CD4-positive, alpha-beta T cell treated with Interleukin-6 for 4 hours (primary cell): ENCODE measurements around the gene MYPOP.
"Not testable (repeated sequence)": the region's sequence is repeated elsewhere in the genome, so short reads cannot be mapped to it uniquely, and the experiment has no call there.

ENCODE experiments used
- DNase-seq: peaks from one replicate; pipeline ENCODE4 v3.0.0-alpha.2; 2020; ENCODE audit warnings: mixed read lengths

MYPOP gene

DNA sequence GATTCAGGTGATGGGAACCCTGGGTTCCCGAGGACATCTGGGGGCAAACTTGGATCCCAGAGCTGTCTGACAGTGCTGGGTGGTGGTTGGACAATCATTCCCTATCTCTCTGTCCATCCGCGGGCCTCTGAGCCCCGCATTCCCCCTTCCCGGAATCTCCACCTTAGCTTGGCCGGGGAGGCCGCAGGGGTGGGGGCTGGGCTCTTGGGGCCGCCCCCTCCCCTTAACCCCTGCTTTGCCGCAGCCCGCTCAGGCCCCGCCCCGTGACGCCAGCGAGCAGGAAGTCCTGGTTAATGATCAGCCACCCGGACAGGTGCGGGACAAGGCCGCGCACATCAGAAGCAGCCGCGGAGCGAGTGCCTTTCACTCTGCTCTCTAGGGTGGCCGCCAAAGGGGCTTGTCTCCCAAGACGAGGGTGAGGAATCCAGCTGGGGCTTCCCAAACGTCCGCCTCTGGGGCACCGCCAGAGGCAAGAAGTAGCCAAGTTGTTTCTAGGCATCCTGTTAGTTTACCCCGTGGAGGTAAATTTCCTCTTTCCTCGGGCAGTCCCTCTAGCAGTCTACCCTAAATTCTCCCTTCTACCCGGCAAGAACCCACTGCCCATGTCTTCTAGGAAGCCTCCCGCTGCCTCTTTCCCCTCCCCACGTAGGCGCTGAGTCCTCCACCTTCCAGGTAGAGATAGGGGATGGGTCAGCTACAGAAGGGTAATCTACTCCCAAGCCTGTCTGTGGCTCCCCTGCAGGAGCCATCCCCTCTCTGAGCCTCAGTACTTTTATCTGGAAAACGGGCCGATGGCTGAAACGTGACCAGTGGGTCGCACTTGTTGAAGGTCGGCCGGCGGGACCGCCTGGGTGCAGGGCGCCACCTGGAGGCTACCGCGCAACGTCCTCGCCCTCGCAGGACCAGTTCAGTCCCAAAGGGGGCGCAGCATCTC lies 19.5 kb downstream of the MYPOP start:
- DNase-seq: peak; percentile 82

DNA sequence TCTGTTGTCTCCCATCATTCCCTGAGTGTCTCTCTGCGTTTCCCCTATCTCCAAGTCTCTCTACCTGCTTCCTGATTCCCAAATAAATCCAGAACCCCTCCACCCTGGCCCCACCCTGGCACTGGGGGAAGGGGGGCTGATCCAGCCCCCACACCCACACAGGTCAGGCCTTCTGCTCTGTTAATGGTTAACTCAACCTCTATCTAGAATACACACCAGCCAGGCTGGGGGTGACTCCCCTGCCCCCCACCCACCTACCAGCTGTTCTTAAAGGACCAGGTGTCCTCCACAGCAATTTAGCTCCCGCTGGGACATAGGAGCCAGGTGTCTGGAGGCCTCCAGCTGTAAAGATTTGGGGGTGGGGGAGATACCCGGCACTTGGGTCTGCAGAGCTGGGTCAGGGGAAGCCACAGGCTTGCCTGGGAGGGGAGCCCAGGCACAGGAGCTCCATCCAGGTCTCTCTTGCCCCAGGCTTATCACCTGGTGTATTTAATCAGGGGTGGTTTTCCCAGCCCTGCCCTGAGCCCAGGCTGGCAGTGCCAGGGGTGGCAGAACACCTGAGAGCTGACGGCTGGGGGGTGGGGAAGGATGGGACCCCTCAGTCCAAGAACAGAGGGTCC lies 20.4 kb downstream of the MYPOP start:
- no peak for DNase-seq

DNA sequence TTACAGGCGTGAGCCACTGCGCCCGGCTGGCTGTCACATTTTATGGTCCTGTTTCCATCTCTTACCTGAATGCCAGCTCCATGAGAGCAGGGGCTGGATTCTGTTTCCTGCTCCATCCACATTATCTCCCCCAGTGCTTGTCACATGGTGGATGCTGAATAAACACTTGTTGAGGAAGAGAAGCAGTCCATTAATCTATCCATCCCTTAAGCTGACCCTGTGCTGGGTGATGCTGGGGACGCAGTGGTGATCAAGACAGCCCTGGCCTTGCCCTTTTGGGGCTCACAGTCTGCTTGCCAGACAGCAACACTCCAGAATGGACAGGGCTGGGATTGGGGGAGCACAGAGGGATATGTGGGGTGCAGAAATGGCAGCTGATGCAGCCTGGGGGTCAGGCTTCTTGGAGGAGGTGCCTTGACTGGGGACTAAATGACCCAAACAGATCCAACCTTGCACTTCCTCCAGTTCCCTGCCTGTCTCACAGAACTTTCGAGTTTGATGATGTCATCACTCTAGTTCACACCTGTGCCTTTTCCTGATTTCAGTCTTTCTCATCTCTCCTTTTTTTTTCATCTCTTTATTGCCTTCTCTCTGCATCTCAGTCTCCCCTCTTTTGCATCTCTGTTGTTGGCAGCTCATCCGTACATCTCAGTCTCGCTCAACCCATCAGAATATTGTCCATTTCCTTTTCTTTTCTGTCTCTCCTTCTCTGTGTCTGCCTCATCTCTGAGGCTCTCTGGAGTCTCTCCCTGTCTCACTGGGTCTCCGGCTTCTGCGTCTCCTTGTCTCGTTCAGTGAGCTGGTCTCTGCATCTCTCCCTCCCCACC lies 21.1 kb downstream of the MYPOP start:
- DNase-seq: no peak

DNA sequence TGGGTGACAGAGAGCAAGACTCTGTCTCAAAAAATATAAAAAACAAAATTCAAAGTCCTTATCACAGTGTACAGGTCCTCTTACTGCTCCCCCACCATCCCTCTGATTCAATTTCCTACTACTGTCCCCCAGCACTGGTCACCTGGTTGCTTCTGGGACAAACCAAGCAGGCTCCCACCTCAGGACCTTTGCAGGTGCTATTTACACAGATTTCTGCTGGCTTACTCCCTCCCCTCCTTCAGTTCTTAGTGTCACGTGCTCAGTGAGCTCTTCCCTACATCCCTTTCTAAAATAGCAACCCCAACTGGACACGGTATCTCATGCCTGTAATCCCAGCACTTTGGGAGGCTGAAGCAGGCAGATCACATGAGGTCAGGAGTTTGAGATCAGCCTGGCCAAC lies 22.4 kb downstream of the MYPOP start:
- DNase-seq: no peak

DNA sequence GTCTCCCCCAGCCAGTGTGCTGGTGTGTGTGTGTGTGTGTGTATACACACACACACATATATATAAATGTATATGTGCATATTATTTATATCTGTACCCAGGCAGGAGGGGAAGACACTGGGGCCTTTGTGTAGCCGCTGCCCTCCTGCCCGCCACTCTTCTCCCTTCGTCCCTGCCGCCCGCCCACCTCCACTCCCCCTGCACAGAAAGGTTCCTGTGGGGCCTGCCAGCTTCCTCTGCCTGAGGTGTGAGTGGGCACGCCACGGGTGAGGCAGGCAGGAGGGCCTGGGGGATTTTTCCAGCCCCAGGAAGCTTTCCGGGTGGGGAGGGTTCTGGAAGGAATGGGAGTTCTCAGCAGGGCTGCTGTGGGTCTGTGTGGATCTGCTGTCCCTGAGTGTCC lies 23.4 kb downstream of the MYPOP start:
- no peak for DNase-seq

DNA sequence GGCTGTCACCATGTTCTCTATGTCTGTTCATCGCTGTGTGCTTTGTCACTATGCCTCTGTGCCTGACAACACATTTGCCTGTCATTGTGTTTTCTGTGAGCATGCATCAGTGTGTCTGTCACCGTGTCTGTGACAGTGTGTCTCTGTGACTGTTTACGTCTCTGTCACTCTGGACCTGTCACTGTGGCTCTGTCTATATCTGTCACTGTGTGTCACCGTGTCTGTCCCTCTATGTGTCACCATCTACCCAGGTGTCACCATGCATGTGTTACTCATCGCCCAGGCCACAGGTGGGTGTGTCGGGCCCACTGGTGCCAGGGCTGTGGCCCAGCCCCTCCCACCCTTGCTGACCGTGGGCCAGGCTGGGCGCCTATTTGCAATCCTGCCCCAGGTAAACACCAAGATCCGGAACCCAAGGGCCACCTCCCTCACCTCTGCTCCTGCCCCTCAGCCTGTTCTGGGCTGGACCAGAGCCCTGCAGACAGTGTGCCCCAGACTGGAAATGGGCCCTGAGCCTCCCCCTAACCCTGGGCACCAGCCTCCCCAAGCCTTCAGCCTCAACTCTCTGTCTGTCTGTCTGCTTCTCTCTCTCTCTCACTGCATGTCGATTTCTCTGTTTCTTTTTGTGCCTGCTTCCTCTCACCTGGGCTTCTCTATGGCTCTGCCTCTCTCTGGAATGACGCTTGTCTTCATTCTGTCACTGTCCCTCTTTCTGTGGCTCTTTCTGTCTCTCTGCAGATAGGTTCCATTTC lies 24.2 kb downstream of the MYPOP start:
- no peak for DNase-seq

DNA sequence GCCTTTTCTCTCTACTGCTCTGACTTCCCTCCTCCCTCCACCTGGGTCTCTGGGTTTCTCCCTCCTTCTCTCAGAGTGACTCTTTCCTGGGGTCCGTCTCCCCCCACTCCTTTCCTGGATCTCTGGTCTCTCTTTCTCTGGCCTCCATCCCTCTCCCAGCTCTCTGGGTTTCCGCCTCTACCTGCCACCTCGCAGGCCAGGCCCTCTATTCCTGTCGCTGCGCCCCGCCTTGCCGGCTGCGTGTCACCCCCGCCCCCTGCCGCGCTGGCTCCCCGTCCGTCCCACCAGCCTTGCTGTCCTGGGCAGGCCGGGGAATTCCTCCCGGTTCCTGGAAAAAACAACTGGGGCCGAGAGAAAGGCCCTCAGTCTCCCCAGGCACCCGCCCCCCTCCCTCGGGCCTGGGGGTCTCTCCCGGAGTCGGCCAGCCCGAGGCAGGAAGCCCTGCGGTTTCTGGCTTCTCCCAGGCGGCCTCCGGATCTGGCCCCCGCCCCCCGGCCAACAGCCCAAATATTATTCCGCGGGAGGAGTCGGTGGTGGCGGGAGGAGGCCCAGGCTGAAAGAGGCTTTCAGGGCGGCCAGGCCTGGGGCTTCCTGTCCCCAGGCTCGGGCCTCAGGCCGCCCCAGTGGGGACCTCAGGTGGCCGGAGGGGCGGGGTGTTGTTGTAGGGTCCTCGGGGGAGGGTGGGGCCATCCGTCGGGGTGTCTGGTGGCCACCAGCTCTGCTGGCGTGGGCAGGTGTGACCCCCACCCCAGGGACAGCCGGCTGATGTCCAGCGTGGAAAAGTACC lies 25.8 kb downstream of the MYPOP start:
- DNase-seq: peak; percentile 35

DNA sequence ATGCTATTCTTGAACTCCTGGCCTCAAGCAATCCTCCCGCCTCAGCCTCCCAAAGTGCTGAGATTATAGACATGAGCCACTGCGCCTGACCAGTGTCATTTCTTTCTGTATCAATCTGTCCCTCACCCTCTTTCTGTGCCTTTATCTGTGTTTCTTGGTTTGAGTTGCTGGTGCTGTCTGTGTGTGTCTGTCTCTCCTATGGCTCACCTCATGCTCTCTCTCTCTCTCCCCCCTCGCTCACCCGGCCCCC lies 26.3 kb downstream of the MYPOP start:
- peak; percentile 24 for DNase-seq

DNA sequence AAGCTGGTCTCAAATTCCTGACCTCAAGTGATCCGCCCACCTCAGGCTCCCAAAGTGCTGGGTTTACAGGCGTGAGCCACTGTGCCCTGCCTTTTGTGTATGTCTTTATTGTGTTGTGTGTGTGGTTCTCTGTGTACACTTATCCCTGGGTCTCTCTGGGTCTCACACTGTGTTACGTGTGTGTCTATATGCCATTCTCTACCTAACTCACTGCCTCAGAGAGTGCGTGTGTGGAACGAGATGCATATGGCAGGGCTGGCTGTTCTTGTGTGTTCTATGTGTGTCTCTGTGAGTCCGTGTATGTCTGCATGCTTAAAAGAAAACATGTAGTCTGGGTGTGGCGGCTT lies 27.8 kb downstream of the MYPOP start:
- no peak for DNase-seq

DNA sequence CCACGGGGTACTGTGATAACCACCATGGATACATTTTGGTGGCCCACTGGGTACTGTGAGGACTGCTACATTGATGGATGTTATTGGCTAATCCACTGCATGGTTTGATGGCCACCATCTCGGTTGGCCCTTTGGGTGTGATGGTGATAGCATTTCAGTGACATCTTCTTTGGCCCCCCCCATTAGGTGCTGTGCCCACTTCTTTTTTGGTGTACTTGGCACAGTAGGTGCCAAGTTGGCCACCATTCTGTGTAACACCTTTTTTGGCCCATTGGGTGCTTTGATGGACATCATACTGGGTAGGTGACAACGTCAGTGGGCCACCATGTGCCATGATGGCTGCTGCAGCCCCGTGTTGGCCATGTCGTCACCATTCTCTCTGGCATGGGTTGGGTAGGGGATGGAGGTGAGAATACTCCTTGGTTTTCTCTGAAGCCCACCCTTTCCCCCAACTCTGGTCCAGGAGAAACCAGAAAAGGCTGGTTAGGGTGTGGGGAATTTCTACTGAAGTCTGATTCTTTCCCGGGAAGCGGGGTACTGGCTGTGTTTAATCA lies 29.1 kb downstream of the MYPOP start:
- no peak for DNase-seq

DNA sequence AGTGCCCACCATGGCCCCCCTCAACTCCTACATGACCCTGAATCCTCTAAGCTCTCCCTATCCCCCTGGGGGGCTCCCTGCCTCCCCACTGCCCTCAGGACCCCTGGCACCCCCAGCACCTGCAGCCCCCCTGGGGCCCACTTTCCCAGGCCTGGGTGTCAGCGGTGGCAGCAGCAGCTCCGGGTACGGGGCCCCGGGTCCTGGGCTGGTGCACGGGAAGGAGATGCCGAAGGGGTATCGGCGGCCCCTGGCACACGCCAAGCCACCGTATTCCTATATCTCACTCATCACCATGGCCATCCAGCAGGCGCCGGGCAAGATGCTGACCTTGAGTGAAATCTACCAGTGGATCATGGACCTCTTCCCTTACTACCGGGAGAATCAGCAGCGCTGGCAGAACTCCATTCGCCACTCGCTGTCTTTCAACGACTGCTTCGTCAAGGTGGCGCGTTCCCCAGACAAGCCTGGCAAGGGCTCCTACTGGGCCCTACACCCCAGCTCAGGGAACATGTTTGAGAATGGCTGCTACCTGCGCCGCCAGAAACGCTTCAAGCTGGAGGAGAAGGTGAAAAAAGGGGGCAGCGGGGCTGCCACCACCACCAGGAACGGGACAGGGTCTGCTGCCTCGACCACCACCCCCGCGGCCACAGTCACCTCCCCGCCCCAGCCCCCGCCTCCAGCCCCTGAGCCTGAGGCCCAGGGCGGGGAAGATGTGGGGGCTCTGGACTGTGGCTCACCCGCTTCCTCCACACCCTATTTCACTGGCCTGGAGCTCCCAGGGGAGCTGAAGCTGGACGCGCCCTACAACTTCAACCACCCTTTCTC lies 30.1 kb downstream of the MYPOP start:
- no peak for DNase-seq

DNA sequence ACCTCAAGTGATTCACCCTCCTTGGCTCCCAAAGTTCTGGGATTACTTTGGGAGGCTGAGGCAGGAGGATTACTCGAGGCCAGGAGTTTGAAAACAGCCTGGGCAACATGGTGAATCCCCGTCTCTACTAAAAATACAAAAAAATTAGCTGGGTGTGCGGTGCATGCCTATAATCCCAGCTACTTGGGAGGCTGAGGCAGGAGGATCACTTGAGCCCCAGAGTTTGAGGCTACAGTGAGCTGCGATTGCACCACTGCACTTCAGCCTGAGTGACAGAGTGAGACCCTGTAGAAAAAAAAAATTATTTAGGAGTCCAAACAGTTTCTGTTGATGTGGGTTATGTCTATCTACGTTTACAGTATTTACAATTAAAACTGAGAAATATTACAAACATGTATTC lies 31.6 kb downstream of the MYPOP start:
- DNase-seq: no peak

DNA sequence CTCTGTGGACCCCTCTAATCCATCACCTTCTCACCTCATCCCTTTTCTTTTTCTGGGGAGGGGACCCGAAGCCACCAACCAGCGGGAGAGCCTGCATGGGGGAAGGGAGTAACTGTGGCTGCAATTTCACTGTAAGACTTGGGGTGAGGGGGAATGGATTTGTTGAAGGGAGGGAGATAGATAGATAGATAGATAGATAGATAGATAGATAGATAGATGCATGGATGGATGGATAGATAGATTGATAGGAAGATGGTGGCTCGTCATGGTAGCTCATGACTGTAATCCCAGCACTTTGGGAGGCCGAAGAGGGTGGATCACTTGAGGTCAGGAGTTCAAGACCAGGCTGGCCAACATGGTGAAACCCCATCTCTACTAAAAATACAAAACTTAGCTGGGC lies 35.2 kb downstream of the MYPOP start:
- not testable (repeated sequence) for DNase-seq

DNA sequence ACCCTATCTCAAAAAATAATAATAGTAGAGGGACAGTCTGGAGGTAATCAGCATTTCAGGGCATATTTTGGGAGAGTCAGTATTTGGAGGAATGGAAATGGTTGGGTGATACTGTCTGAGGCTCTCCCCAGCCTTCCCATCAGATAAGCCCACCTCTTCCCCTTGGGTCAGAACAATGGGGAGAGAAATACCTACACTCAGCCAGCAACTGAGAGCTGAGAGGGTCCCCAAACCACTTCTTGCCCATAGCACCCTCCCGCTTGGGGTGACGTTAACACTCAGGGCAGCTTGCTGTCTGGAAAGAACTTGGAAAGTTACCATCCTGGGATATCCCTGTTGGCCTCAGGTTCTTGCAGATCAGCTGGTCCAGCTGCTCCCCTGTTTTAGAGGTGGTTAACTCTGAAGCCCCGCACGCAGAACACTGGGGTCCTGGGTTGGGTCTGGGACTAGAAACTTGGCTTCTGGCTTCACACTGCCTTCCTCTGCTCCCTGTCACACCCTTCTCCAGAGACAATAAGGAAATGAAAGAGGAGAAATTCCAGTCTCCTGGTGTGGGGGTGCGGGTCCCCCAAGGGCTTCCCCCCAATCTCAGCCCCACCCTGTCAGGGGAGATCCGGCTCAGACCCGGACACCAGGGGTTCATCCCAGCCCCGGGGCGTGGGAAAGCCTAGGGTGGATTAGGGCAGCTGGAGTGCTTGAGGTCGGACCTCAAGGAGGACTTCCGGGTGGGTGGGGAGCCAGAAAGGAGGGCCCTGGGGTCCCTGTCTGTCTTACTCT lies 35.8 kb downstream of the MYPOP start:
- DNase-seq: no peak

DNA sequence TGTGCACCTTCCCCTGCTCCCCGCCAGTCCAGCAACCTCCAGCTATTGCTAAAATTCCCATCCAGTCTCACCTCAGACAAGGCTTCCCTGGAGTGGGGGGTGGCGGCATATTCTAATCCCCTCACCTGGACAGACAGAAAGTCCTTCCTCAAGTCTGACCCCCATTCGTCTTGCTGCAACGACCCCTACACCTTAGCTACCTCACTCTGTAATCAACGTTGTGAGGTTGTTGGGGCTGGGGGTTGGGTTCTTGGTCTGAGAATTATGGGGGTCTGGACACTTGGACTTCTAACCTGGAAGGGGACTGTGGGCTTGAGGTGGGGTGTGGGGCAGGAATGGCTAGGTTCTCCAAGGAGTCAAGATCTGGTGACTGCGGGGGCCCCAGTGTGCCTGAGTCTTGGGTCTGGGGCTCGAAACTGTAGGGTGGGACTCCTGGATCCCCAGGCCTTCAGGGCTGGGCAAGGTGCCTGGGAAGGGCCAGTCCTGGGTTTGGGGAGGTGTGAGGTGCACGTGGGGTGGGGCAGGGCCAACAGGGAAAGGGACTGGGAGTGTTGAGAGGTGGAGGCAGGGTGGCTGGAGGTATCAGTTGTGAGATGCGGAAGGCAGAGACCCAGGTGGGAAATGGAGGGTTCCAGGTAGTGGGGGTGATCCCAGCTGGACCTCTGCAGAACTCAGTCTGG lies 37.0 kb downstream of the MYPOP start:
- DNase-seq: no peak

DNA sequence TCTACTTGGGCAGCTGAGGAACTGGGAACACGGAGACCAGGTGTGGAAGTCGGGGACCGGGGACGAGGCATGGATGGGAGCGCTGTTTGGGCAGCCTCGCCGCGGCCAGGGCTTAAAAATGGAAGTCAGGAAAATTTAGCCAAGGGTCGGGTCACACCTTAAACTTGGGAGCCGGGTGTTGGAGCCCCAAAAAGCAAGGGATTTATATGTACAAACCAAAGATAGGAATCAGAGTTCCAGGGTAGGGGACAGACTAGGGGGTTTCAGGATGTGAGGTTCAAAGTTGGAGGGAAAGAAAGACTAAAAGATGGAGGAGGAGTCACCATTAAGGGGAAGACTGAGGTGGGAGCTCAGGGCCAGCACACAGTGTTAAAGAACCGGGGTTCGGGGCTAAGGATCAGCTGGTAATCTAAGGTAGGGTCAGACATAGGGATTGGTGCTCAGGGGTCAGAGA lies 37.8 kb downstream of the MYPOP start:
- no peak for DNase-seq

DNA sequence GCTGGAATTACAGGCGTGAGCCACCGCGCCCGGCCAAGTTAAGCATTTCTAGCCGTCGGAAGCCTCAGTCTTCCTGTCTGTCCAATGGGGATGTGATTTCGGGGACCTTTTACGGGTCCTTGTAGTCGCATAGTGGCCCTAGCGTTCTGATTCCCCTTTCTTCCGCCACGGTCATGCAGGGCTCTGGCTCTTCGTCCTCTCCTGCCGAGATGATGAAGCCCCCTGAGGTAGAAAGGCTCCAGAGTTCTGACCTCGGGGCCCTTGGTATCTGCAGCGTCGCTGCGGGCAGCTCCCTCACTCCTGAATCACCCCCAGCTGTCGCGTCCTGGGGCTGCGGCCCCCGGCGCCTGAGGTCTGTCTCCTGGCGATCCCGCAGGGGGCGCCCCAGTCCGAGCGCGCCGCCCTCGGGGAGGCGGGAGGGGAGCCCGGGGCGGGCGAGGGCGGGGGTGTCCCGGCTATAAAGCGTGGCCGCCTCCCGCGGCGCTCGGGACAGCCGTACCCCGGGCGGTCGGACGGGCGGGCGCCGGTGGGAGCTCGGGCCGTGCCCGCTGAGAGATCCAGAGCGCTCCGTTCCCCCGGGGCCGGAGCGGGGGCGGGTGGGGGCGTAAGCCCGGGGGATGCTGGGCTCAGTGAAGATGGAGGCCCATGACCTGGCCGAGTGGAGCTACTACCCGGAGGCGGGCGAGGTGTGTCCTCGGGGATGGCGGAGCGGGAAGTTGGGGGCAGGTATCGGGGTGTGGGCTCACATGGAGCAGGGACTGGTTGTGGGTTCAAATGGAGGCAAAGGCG lies 38.4 kb downstream of the MYPOP start, which contains the start of gene FOXA3:
TSS of gene FOXA3 (plus strand) at position 487 of the 789 bp plus-strand sequence. CDS start at position 618, 131 bp downstream.
- DNase-seq: peak; percentile 69

DNA sequence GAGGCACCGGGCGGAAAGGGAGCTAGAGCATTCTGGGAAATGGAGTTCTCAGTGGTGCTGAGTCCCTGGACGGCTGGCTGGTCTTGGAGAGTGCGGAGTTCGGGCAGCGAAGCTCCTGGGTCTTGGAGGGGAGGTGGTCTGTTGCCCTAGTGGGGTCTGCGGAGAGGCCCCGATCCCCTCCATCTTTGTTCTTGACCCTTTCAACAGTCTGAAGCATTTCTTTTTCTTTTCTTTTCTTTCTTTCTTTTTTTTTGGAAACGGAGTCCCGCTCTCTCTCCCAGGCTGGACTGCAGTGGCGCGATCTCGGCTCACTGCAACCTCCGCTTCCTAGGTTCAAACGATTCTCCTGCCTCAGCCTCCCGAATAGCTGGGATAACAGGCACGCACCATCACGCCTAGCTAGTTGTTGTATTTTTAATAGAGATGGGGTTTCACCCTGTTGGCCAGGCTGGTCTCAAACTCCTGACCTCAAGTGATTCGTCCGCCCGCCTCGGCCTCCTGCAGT lies 39.0 kb downstream of the MYPOP start:
- DNase-seq: no peak
